GM12864 (cell line): Measurements from ENCODE around the gene RAB11A.

Experiments used
- DNase-seq: peaks from one replicate; pipeline ENCODE4 v3.0.0-alpha.2; 2011; ENCODE audit warnings: low read depth
- H3K4me3 ChIP-seq: 2 replicates; pipeline ENCODE4 v1.5.1; 2011; ENCODE audit warnings: mild to moderate bottlenecking, low read depth, low read length, control low read depth
- TF ChIP-seq, protein P1 (sequence below): IDR thresholded peaks from 2 replicates; pipeline ENCODE4 v1.5.1; 2011; ENCODE audit warnings: low read depth, mild to moderate bottlenecking, moderate library complexity, low read length, control low read depth, inconsistent platforms; ENCODE audit errors: missing control alignments

The RAB11A gene

DNA sequence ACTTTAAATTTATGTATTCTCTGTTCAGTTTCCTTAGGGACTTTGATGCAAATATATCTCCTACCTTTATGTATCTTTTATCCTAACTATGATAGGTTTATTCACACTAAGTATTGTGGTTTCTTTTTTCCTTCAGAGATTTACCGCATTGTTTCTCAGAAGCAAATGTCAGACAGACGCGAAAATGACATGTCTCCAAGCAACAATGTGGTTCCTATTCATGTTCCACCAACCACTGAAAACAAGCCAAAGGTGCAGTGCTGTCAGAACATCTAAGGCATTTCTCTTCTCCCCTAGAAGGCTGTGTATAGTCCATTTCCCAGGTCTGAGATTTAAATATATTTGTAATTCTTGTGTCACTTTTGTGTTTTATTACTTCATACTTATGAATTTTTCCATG lies 18.3 kb downstream of the RAB11A start:
- TF ChIP-seq, protein P1, sequence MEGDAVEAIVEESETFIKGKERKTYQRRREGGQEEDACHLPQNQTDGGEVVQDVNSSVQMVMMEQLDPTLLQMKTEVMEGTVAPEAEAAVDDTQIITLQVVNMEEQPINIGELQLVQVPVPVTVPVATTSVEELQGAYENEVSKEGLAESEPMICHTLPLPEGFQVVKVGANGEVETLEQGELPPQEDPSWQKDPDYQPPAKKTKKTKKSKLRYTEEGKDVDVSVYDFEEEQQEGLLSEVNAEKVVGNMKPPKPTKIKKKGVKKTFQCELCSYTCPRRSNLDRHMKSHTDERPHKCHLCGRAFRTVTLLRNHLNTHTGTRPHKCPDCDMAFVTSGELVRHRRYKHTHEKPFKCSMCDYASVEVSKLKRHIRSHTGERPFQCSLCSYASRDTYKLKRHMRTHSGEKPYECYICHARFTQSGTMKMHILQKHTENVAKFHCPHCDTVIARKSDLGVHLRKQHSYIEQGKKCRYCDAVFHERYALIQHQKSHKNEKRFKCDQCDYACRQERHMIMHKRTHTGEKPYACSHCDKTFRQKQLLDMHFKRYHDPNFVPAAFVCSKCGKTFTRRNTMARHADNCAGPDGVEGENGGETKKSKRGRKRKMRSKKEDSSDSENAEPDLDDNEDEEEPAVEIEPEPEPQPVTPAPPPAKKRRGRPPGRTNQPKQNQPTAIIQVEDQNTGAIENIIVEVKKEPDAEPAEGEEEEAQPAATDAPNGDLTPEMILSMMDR, result no peak
- no peak overlapping the region for H3K4me3 ChIP-seq
- no peak for DNase-seq

DNA sequence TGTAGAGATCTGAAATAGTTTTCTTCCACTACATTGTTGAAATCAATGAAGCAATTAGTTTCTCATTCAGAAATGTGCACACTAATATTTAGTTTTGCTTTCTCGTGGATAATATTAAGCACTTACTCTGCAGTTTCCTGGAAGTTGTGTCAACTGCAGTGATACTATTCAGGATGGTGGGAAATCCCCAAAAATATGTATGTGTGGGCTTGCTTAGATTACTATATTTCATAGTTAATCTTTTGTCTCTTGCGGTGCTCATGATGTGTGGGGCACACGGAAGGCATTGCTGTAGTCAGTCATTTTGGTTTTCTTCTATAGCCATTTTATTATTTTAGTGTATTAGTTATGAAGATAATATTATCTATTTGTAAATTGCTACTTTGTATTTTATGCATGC lies 19.7 kb downstream of the RAB11A start:
- no peak for DNase-seq
- TF ChIP-seq, protein P1, result no peak
- H3K4me3 ChIP-seq, result no peak overlapping the region

DNA sequence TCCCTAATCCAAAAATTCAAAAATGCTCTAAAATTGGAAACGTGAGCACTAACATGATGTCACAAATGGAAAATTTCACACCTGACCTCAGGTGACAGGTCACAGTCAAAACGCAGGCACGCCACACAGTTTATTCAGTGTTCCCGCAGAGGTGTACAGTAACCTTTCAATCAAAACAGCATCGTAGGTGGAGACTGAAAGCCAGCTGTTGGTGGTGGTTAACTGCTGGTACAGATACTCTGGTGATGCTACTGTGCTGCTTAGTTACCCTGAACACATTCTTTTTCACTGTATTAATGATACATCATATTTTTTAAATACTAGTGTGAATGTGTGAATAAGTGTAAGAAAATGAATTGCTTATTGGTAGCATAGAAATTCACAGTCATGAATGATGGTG lies 23.8 kb downstream of the RAB11A start:
- no peak for DNase-seq
- TF ChIP-seq, protein P1, result no peak
- no peak overlapping the region for H3K4me3 ChIP-seq

DNA sequence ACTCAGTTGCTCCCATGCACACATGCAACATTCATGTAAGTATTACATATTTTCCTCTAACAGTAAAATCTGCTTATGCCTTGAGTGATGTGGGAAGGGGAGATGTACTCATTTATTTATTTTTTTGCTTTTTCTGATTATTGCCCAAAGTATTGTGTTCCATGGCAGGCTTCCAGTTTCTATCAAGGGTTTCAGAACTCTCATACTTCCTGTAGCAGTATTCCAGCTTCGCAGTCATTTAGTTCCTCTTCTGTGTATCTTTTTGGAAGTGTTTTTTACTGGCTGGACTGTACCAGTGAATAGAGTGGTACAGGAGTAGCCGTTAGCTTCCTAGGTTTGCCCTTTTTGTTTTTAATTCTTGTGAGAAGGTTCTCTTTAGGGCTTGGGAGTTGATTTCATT lies 26.9 kb downstream of the RAB11A start:
- TF ChIP-seq, protein P1, result no peak
- no peak for DNase-seq
- no peak overlapping the region for H3K4me3 ChIP-seq

DNA sequence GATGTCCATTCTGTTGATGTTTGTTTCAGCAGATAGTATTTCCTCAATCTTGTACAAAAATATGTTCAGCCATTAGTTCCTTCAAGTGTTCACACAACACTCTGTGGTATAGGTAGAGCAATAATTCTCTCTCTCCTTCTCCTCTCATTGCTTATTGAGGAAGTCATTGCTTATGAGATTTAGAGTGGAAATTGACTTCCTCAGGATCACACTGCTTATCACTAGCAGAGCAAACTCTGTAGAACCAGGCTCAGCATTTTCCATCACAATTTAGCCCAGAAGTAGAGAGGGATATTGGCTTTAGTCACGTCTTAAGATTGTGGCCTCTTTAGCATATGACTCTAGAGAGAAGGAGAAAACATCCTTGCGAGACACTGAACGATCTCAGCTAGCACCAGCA lies 31.2 kb downstream of the RAB11A start:
- no peak for DNase-seq
- TF ChIP-seq, protein P1, result no peak

DNA sequence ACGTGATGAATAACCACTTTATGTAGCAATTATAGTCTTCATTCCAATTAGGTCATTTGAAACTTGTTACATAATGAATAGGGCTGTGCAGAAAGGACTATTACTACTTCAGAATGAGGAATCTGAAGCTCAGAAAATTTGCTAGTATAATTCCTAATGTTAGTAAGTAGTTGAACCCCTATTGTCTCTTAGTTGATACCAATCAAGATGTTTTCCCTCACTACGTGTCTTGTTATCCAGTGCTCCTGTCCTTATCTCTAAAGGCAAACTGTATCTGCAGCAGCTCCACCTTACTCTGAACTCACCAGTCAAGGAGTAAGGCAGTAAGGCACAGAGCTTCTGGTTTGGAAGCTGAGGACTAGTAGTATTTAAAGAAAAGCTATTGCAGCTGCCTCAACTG lies 32.0 kb downstream of the RAB11A start:
- TF ChIP-seq, protein P1, result no peak
- DNase-seq, result no peak
- no peak overlapping the region for H3K4me3 ChIP-seq

More for the DNA sequence above, 31.2 kb downstream of the RAB11A start:
- H3K4me3 ChIP-seq, result no peak overlapping the region

DNA sequence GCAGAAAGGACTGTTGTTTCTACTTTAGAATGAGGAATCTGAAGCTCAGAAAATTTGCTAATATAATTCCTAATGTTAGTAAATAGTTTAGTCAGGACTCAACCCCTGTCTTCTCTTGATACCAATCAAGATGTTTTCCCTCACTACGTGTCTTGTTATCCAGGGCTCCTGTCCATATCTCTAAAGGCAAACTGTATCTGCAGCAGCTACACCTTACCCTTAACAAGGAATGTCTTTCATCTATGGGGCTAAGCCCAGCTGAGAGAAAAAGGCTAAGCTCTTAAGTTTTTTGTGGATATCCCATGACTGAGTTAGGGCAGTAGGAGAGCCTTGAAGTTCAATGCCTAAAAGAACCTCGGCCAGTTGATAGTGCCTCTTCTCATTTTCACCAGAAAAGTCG lies 32.5 kb downstream of the RAB11A start:
- DNase-seq, result no peak
- no peak overlapping the region for H3K4me3 ChIP-seq
- TF ChIP-seq, protein P1, result no peak
